HL-60/S4 treated with phorbol 12-myristate 13-acetate at 8.2 ng/mL for 4 days and 3 days (cell line): ENCODE measurements around the gene STARD13.

Experiments
- in situ Hi-C: fragments of 300-500 bp; cut with MboI; formaldehyde crosslinking; loops from 2 replicates; pipeline ENCODE4 v1.15.0; 2022; ENCODE audit warnings: low sequenced_read_pairs

STARD13 gene

DNA sequence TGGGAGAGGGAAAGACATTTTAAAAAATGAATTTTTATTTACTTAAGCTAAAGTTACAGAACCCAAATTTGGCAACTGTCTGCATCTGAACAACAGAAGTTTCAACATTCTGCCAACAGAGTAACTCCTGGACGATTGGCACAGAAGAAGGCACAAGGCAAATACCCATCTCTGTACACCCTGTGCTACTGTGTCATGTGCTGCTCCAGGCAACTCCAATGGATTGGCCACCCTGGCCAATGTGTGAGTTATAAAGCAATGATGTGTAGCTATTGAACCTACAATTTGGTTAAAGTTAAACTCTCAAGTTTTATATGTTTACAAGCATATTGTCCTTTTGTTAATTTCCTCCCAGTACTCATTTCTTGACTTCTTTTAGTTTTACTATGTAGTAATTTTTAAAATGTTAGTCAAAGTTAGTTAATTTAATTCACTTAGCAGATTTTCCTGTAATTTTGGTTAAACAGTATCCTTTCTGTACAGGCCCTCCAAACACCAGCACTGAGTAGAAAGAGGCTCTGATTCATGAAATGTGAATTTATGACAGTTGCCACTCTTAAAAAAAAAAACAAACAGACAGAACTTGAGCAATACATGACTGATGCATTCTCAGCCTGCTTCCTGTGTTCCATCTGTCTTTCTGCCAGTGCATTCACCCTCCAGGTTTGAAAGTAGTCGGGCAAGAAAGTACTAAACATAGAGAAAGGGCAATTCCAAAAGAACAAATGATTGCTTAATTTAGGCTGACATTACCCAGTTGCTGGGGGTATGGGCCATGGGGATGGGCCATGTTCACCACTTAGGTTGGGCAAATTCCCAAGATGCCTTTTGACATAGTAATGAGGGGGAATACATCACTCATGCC lies 5.9 kb downstream of the STARD13 start:
- in situ Hi-C loops = no loop called here

GRCh38 chr13:33278913-33279312 lies 6.6 kb downstream of the STARD13 start:
- in situ Hi-C loops = no loop called here

DNA sequence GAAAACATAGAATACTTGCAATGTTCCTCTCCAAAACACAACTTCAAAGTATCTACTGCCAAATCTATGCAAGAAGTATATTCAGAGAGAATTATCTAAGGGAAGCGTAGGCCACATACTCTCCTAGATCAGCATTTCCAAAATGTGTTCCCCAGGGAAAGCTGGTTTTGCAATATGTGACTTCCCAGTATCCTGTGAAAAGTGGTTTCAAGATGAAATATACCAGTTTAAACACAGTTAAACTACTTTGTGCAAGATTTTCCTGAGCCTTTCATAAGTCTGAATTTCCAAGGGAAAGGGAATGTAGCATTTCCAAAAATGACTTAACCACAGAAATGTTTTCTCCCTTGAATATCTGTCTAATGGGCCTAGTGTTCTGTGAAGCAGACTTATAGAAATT lies 7.6 kb downstream of the STARD13 start:
- in situ Hi-C loops = no loop called here

DNA sequence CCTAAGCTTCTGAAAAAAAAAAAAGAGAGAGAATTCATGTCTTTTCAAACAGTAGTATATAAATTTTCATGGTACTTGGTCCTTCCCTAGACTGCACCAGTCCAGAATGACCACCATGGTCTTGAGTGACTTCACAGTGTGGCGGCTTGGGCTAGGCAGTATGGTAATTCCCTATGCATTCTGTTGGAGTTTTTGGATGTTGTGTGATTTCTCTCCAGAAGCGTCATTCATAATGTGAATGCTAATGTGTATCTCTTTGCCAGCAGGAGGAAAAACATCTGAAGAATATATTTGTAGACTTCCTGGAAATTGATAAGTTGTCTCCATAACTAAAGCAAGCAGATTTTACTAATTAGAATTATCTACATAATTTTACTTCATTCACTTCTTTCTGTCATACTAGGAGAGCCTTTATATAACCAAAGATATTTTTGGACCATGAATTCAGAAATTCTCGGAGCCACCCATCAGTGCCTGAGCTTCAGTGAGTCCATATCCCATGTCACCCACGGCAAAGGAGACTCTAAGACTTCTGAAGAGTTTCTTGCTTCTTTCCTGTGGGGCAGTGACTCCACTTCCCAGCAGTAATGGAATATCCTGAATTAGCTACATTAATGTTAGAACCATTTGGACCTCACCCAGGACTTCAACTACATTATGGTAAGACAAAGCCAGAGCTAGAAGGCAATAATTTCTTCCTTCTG lies 8.4 kb downstream of the STARD13 start:
- in situ Hi-C loops = no loop called here

DNA sequence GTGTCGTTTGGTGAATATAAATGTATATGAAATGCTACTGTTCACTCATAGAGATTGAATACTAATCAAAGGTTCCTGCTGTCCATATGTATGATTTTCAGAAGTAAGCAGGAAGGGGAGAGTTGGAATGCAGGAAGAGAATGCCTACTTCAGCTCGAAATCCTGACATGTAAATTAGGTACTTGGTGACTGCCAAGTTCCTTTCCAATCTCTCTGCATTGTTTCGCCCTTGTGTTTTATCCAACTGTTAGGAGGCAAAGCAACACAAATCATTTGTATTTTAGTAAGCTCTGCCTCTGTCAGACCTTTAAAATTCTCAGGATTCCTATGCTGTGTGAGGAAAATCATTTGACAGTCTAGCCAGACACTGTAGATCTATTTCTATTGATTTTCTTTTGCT lies 9.0 kb downstream of the STARD13 start:
- in situ Hi-C loops = no loop called here

GRCh38 chr13:33275916-33276315 lies 9.6 kb downstream of the STARD13 start:
- in situ Hi-C loops = no loop called here

- in situ Hi-C loops = loop anchor here (25.0 kb wide), 1 partner anchor 438 kb away; no protein-coding TSS in a partner anchor
Observed at GRCh38 chr13:33274264-33274663, 11.3 kb downstream of the STARD13 start.

GRCh38 chr13:33272531-33273124 lies 12.9 kb downstream of the STARD13 start:
- in situ Hi-C loops = loop anchor here (25.0 kb wide), 1 partner anchor 440 kb away; no protein-coding TSS in a partner anchor

DNA sequence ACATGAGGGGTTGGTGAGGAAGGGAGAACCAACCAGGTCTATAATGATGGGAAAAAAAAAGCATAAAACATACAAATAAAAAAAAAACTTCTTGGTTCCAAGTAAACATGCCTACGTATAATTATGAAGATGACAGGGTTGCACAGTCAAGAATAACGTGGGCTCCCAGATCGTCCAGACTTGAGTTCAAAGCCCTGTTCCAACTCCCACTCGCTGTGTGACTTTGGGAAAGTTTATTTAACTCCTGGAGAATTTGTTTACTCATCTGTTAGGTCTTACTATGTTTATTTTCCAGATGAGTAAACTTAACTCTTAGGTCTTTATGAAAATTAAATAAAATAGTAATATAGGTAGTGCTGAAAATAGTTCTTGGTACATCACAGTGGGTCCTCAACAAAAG lies 13.8 kb downstream of the STARD13 start:
- in situ Hi-C loops = loop anchor here (25.0 kb wide), 1 partner anchor 441 kb away; no protein-coding TSS in a partner anchor

GRCh38 chr13:33270895-33271538 lies 14.5 kb downstream of the STARD13 start:
- in situ Hi-C loops = loop anchor here (25.0 kb wide), 1 partner anchor 441 kb away; no protein-coding TSS in a partner anchor

- in situ Hi-C loops = loop anchor here (25.0 kb wide), 1 partner anchor 447 kb away; no protein-coding TSS in a partner anchor
Observed at GRCh38 chr13:33265607-33266006, 19.9 kb downstream of the STARD13 start.

- in situ Hi-C loops = loop anchor here (25.0 kb wide), 1 partner anchor 447 kb away; no protein-coding TSS in a partner anchor
Observed at GRCh38 chr13:33265133-33265532, 20.4 kb downstream of the STARD13 start.

DNA sequence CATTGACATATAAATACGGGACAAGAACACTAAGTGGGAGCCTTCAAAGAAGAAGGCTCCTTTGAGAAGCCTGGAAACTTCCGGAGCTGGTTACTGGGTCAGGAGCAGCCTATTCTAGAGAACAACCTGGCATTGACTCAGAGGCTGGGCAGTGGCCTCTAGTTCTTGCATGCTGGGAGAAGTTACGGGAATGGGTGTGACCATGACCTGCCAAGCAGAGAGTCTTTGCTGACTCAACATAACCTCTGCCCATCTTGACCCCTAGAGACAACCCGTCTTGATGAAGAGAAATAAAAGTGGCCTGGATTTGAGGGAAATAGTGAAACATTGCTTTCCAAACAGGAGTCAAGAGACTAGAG lies 21.0 kb downstream of the STARD13 start:
- in situ Hi-C loops = loop anchor here (25.0 kb wide), 1 partner anchor 448 kb away; no protein-coding TSS in a partner anchor

DNA sequence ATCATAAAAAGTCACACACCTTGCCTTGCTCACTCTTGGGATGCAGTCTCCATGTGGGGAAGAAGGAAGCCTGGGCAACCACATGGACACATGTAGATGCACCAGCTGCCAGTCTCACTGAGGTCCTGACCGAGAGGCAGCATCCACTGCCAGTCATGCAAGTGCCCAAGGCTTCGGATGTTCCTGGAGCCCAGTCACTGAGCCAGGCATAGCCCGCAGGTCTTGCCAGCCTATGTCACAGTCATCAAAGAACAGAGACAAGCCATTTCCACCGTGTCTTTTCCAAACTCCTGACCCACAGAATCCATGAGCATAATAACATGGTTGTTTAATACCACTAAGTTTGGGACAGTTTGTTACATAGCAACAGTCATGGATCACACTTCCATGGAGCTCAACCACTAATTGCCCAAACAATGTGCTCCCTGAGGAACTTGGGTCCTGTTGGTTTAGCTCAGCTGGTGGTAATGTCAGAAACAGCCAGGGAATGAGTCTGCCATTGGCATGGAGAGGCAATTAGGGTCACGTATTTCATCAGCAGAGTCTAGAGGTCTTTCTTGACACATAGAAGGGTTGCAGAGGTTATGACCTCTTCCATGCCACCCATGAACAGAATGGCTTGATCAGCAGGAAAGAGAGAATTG lies 21.5 kb downstream of the STARD13 start:
- in situ Hi-C loops = loop anchor here (25.0 kb wide), 1 partner anchor 448 kb away; no protein-coding TSS in a partner anchor

DNA sequence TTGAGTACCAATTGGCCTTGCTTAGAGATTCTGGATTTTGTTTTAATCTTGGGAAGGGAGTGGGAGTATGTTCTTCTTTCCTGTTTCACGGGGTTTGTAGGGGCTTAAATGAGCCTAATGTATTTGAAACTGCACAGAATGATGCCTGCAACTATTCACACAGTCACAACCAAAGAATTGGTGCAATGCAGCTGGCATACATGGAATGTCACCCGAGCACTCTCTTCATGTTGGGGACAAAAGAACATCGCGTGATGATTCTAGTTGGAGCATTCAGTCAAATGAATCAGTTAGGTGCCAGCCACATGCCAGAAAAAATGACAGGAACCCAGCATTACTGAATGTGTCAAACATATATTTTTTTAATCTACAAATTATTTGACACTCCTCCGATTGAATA lies 22.1 kb downstream of the STARD13 start:
- in situ Hi-C loops = loop anchor here (25.0 kb wide), 1 partner anchor 449 kb away; no protein-coding TSS in a partner anchor

DNA sequence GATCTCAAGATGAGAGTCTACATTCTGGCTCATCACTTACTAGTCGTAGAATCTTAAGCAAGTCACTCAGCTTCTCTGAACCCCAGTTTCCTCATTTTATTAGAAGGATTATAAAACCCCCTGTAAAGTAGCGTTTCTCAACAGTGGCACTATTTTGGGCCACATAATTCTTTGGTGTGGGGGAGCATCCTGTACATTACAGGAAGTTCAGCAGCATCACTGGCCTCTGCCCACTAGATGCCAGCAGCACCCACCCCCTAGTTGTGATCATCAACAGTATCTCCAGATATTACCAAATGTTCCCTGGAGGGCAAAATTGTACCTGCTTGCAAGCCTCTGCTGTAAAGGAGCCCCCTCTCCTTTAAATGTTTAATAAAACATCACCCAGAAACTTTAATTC lies 22.6 kb downstream of the STARD13 start:
- in situ Hi-C loops = loop anchor here (25.0 kb wide), 1 partner anchor 449 kb away; no protein-coding TSS in a partner anchor

DNA sequence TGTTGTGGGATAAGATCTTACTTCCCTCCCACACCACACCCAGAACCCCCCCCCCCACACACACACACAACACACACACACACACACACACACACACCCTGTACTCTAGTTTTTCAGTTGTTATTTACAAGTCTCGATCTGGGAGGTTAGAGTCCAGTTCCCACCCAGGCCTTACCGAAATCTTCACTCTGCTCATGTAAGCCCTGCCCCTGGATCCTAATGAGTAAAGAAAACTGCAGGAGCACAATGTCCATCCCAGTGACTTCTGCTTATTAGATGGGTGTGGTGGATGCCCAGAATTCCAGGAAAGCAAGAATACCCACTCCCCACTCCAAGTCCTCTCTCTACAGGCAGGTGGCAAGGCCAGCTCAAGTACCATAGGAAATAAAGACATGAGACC lies 23.0 kb downstream of the STARD13 start:
- in situ Hi-C loops = loop anchor here (25.0 kb wide), 1 partner anchor 450 kb away; no protein-coding TSS in a partner anchor

- in situ Hi-C loops = loop anchor here (25.0 kb wide), 1 partner anchor 450 kb away; no protein-coding TSS in a partner anchor
Observed at GRCh38 chr13:33262062-33262487, 23.5 kb downstream of the STARD13 start.

GRCh38 chr13:33261387-33262061 lies 24.0 kb downstream of the STARD13 start:
- in situ Hi-C loops = loop anchor here (25.0 kb wide), 1 partner anchor 451 kb away; no protein-coding TSS in a partner anchor
